SHP77 (cell line): ENCODE results near the gene C16orf86.
"Not testable (repeated sequence)": the region's sequence is repeated elsewhere in the genome, so short reads cannot be mapped to it uniquely, and the experiment has no call there.

Experiments used
- DNase-seq, 2 experiments: peaks; one replicate each; lab custom pipeline; 2025; lab: John Stamatoyannopoulos, UW

Gene C16orf86

DNA sequence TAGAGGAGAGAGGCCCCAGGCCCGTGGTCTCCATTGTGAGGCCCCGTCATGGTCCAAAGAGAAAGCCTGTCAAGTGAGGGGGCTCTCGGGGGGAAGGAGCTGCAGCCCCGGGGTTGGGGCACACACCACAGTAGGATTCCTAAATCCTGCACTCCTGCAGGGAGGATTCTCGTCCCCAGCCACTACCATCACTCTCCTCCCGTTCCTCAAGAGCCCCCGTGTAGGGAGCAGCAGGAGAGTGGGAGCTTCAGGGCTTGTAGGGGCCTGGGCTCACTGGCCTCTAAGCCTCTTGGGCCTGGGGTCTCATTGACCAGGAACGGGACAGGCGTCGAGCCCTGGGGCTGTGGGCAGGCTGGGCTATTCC, 821 bp downstream of the C16orf86 start:
- DNase-seq: no peak

DNA sequence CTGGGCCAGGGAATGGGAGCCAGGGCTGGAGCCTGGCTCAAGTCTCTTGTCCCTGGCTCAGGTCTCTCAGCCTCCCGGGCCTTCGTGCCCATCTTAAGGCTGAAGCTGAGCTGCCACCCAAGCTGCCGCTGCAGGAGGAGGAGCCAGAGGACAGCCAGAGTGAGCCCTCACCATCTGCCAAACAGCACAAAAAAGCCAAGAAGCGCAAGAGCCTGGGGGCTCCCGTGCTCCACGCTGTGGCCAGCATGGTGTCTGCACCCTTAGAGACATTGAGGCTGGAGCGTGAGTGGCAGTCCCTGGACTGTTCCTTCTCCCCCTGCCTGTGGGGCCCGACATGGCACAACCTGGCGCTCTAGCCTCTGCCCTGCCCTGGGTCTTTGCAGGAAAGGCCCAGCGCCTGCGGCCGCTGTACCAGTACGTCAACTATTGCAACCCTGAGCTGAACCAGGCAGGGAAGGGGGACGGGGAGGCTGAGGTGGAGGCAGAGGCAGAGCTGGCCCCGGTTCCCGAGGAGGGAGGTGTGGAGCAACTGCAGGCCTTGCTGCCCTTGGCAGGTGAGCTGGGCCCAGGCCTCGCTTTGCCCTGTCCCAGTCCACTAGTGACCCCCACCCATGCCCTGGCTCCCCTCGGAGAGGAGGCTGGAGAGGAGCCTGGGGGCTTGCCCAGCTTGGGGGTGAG, 1.3 kb downstream of the C16orf86 start:
- DNase-seq: peak; percentile 96 to 97

DNA sequence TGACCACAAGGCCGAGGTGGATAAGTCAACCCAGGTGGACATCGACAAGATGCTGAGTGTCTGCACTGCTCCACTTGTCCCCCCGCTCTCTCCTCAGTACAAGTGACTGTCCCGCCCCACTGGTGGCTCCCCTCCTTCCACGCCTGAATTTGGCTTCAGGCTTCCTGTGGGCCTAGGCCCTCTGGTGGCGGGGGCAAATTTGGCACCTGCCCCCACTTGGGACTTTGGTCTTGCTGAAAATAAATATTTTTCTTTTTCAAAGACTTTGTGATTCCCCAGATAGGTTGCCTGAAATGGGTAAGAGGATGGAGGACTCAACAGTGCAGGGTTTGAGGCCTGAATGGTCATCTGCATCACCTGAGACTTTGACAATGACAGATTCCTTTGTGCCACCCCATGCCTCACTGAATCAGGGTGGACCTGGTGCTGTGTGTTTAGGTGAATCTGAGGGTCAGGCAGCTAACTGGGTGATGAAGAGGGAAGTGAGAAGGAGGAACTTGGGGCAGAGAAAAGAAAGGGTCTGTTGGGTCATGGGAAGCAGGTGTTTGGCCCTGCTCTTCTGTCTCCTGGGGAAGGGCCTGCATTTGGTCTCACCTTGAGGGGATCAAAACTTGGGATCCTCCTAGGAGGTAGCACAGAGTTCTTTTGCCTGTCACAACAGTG, 2.0 kb downstream of the C16orf86 start:
- no peak for DNase-seq

DNA sequence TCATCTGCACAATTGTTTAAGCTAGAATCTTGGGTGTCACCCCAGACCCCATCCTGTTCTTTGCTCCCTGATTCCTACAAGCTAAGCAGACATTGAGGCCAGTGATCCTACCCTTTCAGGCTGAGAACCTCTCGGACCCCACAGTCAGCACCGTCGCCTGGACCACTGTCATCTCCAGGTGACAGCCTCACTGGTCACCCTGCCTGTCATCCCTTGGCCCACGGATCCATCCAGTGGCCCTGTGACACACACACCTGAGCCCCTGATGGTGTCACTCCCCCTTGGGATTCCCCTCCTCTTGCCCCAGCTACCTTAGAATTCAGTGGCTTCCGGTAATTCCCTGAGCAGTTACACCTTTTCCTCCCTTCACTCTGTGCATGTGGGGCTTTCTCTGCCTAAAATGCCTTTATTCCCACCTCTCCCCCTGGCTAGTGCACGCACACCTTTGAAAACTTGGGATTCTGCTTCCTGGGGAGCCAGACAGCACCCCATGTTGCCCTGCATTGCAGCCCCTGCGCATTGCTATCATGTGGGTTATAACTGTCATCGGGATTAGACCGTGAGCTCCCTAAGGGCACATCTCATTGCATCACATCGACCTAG, 3.0 kb downstream of the C16orf86 start:
- no peak for DNase-seq

DNA sequence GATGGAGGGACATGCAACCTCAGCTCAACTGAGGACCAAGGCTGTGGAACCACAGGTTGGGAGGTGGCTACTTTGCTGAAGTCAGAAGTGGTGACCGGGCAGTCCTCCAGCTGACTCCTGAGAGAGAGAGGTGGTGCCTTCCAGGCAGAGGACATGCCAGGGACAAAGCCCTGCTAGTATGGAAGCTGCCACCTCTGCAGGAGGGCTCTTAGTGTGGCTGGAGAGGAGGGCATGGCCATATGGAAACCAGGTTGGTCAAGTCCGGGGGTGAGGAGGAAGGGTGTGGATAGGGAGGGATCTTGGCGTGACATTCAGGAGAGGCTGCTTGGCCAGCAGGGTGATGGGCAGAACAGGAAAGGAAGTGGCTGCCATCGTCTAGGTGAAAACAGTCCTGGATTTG, 5.7 kb downstream of the C16orf86 start:
- DNase-seq: no peak

DNA sequence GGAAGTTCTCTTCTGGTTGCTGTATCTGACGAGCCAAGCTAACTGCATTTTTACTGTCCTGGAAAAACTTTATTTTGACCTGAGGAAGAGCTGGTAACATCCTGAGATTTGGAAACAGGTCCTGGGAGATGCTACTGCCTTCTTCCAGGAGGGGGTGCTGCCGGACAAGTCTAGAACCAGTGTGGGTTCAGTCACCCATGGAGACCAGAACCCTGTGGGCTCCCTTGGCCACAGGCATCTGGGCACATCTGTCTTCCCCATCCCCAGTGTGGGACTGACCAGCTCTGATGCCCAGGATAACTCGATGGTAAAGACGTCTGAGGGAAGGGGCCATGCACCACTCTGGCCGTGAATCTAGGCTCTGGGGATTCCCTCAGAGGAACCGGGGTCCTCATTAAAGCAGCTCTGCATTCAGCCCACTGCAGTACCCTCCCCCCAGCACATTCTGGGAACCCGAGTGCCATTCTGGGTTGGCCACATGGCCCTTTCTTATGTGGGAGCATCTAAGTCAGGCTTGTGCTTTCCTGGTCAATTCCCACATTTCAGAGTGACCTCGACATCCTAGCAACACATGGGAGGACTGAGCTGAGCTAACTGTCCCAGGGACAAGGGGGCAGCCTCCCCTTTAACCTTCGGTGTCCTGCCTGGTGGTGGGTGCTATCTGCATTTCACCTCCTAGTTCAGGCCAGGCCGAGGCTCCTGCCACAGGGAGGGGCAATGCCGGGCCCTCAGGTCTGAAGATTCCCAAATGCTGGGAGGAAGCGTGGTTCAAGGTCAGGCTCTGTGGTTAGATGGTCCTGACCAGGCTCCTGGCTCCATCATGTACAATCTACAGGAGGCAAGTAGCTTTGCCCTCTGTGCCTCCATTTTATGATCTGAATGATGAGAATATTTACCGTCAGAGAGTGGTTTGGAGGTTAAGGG, 6.4 kb downstream of the C16orf86 start:
- peak; percentile 52 to 64 for DNase-seq

DNA sequence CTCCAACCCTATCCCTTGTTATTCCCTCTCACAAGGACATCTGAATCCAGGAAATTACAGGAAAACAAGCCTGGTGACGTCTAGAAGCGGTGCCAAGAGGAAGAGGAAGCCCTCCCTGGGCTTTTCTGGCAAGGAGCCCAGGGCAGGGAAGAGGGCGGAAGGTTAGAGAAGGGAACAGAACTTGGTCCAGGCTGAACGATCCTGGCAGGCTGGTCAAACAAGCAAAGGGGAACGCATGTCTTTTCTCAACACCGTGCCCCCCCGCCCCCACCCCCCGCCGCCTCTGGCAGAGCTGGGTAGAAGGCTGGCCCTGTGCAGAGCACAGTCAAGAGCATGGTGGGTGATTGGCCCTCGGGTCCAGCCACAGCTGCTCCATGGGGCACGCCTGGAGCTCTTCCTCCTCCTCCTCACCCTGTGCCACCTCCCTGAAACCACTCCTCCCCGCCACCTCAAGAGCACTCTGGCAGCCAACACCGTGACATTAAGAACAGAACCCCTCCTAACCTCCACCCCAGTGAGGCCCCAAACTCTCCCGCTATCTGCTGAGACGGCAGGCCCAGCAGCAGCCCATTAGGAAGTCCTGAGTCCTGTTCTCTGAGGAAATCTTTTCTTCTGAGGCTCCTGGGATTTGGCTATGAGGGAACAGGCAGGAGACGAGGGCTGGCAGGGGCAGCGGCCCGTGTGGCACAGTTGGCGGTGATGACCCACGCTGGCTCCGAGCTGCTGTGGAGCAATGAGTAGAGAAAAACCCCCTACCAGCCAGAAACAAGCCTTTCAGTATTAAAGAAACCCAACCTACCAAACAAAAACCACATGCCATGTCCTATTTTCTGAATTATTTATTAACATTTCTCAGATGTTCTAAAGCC, 7.3 kb downstream of the C16orf86 start:
- DNase-seq: peak; percentile 40 to 50

DNA sequence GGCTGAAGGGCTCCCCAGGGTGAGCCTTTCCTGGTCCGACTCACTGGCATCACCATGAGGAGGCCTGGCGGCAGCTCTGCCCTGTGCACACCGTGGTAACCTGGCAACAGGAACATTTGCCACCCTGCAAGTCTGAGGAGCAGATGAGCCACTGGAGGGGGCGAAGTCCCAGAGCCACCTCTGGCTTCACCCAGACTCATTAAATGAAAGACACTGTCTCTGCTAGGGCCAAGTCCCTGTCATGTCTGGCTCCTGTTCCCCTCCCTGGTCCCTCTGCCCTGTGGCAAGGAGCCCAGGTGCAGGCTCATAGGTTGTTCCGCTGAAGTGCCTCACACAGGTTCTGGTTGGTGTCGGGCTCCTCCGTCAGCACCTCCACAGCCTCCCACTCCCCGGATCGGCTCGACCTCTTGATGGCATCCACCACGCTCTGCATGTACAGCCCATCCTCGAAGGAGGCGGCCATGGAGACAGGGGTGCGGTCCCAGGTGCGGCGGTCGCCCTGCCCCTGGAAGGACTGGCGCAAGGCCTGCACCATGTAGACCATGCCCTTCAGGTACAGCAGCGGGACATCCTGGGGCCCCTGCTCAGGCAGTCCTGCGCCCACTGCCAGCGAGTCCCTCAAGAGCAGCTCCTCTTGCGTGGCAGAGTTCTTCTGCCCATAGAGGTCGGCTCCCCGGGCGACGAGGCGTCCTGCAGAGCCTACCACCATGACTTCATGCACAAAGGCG, 8.4 kb downstream of the C16orf86 start:
- no peak for DNase-seq

DNA sequence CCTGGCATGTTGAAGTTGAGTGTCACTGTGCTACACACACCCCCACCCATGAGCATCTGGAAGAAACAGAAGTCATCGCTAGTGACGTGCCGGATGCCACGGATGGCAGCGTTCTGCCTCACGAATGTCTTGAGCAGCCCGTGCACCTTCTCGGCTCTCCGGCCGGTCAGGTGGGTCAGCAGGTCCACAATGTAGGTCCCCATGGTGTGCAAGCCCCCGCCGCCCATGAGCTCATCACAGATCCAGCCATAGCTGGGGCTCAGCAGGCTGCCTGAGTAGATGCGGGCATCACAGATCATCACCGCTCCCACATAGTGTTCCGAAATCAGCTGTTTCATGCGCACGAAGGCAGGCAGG, 8.9 kb downstream of the C16orf86 start:
- no peak for DNase-seq

DNA sequence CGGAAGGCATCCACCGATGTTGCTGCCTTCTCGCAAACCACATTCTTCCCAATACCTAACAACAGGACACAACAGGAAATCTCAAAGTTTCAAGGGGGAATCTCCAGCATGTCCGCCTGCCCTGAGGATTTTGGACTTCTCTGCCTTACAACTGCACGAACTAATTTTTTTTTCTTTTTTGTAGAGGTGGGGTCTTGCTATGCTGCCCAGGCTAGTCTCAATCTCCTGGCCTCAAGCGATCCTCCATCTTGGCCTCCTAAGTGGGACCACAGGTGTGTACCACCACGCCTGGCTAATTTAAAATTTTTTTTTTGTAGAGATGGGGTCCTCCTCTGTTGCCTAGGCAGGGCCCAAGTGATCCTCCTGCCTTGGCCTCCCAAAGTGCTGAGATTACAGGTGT, 9.4 kb downstream of the C16orf86 start:
- no peak for DNase-seq

DNA sequence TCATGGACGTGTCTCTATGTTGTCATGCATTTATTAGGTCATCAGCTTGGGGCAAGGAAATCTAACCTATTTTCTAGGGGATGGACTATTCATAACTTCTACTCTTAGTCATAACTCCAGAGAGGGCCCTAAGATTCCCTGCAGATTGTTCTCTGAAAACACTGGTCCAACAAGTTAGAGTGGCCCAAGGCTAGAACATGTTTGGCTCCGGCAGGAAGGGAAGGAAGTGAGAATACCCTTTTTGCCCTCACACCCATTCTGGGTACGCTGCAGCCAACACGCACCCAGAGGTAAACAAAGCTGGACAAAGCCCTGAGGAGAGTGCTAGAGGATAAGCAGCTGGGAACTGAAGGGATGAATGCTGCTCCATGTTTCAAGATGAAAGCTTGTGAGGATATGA, 9.9 kb downstream of the C16orf86 start:
- DNase-seq: no peak

DNA sequence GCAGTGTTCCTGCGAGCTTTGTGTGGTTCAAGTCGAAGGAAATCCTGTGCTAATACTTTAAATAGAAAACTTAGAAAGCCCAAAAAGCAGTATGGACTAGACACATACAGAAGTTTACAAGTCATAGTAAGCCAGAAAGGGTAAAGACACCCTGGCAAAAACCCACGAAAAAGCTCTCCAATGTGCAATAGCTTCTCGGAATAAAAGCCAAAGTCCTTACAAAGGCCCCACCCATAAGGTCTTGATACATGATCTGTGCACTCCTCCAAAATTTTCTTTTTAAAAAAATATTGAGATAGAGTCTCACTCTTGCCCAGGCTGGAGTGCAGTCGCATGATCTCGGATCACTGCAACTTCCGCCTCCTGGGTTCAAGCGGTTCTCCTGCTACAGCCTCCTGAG, 10.3 kb downstream of the C16orf86 start:
- DNase-seq: no peak

DNA sequence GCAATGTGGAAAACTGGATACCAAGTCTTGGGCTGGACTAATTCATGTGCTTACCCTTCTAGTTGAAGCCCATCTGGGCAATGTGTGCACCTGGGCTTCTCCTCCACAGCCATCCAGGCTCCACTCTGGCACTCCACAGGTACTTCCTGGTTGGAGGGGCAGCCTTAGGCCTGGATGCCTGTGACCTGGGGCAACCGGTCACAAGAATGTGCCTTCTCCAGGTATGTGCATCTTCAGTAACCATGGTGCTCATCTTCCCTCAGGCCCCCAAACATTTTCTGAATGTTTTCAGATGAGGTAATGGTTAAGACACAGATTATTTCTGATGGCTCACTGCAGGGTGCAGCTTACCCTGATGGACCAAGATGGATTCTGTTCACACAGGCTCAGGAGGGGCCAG, 11.1 kb downstream of the C16orf86 start:
- no peak for DNase-seq

DNA sequence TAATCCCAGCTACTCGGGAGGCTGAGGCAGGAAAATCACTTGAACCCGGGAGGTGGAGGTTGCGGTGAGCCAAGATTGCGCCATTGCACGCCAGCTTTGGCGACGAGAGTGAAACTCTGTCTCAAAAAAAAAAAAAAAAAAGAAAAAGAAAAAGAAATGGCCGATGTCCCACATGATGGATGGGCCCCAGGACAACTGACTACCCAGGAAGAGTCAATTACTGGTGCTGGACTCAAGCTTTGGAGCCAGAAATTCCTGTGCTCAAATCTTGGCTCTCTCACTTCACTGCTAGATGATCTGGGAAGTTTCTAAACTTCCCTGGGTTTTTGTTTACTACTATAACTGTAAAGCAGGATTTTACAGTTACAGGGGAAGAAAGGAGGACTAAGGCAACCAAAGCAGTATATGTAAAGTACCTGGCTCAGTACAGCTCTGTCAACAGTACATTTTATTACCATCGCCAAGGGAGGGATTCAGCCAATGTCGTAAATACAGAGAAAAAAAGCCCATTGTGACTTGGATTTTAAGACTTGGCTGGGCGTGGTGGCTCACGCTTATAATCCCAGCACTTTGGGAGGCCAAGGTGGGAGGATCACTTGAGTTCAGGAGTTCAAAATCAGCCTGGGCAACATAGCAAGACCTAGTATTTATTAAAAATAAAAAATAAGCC, 11.9 kb downstream of the C16orf86 start:
- no peak for DNase-seq

DNA sequence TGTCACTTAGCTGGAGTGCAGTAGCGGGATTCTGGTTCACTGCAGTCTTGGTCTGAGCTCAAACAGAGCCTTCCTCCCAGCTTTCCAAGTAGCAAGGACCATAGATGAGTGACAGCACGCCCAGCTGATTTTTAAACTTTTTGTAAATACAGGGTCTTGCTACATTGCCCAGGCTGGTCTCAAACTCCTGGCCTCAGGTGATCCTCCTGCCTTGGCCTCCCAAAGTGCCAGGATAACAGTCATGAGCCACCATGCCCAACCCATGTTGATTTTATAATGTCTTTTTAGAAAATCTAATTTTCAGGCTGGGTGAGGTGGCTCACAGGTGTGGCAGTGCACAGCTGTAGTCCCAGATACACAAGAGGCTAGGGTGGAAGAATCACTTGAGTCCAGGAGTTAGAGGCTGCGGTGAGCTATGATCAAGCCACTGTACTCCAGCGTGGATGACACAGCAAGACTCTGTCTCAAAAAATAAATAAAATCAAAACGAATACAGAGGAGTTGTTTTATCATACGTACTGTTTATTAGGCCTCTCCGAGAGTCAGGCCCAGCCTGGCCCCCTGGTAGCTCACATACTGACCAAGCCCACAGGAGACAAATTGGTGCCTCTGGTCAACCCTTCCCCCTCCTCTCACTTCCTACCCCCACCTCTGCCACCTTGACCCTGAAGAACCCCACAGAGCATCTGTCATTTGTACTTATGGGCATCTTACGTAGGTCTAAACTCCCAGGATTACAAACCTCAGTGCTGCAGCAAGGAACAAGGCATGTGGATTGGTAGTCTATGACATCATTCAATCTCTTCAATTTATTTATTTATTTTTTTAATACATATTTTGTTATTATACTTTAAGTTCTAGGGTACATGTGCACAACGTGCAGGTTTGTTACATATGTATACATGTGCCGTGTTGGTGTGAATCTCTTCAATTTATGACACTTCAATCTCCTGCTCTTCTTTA, 13.6 kb downstream of the C16orf86 start:
- no peak for DNase-seq

DNA sequence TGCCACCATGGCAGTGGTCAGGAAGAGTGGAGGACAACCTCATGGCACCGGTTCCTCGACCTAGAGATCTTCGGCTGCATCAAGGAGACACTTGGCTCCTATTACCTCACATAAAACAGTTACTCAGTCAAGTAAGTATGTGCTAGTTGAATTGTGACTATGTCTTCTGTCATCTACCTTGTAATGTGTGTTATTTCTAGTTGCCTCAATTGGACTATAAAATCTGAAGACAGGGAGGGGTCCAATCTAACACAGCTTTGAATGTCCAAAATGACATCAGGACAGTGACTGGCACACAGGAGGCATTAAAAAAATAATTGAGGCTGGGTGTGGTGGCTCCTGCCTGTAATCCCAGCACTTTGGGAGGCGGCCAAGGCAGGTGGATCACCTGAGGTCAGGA, 17.2 kb downstream of the C16orf86 start:
- no peak for DNase-seq

DNA sequence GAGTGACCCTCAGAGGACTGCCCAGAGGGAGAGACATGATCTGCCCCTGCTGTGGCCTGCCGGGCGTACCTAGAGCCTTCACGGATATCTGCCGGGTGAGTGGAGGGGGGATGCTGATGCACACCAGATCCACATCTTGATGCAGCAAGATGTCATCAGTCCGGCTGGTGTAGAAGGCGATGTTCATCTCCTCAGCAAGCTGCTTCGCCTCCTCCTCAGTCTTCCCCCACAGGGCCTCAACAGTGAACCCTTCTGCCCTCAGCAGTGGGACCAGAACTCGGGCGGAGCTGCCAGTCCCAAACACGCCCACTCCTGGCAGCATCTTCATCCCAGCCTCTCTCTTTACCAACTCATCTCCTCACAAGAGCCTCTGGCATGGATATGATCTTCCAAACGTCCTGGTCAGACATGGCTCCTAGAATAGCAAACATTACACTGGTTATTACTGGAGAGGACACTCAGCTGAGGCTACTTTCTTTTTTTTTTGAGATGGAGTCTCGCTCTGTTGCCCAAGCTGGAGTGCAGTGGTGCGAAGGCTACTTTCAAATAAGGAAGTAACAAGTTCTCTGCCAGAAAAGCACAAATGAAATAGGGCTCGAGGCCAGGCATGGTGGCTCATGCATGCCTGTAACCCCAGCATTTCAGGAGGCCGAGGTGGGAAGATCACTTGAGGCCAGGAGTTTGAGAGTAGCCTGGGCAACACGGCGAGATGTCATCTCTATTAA, 18.9 kb downstream of the C16orf86 start:
- DNase-seq: no peak

DNA sequence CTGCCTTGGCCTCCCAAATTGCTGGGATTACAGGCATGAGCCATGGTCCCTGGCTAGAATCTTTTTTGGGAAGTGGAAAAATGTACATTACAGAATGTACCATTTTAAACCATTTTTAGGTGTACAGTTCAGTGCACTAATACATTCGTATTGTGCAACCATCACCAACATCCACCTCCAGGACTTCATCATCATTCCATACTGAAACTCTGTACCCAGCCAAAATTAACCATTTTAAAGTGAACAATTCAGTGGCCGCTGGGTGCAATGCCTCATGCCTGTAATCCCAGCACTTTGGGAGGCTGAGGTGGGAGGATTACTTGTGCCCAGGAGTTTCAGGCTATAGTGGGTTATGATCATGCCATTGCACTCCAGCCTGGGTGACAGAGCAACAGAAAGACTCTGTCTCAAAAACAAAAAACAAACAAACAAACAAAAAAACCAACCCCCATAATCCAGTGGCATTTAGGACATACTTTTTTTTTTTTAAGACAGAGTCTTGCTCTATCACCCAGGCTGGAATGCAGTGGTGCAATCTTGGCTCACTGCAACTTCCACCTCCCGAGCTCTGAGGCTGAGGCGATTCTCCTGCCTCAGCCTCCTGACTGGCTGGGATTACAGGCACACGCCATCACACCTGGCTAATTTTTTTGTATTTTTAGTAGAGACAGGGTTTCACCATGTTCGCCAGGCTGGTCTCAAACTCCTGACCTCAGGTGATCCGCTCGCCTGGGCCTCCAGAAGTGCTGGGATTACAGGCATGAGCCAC, 27.1 kb downstream of the C16orf86 start:
- not testable (repeated sequence) for DNase-seq
